ENCODE measurements around the gene SGCE. TPM values are rescaled to one million over a fixed set of nuclear protein-coding genes. Genes with fewer than 3 reads are reported as not detected.

The SGCE gene
- polyA plus RNA-seq, 1 donor: 95.3 TPM

DNA sequence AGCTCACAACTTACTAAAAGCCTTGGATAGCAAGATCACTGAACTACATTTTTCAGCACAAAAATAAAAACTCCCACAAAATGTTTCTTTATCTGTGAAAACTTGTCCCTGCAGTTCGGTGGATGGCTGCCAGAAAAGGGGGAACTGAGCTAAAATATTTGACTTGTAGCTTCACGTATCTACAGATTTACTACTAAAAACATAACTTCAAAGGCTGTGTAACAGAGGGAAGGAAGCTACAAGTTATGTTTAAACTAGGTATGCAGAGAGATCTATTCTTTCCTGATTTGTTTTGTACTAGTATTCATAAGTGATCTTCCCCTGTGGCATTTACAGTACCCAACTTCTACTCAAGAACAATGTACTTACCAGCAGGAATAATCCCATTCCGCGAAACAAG, 25.1 kb downstream of the SGCE start:
- no peak for DNase-seq

DNA sequence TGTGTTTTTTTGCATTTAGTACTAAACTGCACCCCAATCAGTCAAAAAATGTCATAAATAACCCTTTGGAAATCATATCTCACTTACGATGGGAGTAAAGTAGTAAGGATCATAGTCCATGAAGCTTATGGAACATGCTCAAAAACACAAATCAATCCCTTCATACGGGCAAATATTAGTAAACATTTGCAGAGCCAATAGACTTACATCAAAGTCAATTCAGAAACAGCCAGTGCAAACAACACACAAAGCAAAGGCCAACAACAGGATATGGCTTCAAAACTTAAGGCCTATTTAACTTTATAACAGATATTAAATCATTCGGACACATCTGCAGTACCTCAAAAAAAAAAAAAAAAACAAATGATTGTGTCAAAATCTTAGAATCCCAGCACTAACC, 32.1 kb downstream of the SGCE start:
- DNase-seq: no peak

GRCh38 chr7:94621120-94621519, 34.8 kb downstream of the SGCE start:
- DNase-seq: no peak

DNA sequence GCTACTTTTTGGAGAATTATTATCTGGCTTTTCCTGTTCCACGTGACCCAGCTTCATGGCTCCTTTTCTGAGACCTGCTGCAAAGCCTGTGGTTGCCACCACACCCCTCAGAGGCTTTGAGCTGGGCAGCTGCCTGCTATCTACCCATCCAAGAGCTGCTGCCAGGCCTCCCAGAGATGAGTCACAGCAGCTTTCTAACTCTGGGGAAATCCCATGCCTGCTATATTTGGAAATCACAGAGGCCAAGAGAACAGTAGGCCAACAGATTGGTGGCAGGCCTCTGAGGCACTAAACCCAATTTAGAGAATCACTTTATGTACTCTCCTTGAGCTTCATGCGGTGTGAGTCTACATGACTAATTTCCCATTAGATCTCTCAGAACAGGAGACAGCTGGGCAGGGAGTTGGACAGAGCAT, 35.2 kb downstream of the SGCE start:
- no peak for DNase-seq

DNA sequence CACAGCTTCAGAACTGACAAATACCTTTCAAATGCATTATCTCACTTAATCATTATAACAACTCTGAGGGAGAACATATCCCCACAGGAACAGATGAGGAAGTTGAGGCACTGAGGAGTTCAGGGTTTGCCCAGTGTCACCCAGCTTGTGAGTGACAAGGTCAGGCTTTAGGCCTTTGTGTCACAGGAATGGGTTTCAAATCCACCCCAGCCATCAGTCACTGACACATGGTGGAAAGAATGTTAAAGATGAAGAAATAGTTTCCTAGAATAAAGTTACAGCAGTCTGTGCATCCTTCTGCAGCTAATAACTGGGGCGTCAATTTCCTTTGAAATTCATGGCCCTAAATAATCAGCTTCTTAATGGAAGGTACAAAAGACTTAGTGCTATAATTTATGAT, 37.8 kb downstream of the SGCE start:
- DNase-seq: no peak

DNA sequence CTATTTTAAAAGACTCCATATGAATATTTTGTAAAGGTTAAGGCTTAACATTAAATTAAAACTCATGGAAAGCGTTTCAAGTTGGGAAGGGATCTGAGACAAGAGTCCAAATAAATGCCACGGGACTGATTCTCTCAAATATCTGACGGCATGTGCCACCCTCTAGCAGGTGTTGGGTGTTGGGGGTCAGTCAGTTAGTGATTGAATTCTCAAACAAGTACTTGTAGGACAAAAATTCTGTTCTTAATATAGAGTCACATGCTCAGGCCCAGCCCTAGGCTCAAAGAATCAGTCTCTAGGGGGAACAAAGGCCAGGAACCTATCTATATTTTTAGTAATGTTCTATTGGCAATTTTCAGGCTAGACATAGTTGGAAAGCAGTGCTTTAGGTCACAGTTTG, 39.1 kb downstream of the SGCE start:
- DNase-seq: no peak

DNA sequence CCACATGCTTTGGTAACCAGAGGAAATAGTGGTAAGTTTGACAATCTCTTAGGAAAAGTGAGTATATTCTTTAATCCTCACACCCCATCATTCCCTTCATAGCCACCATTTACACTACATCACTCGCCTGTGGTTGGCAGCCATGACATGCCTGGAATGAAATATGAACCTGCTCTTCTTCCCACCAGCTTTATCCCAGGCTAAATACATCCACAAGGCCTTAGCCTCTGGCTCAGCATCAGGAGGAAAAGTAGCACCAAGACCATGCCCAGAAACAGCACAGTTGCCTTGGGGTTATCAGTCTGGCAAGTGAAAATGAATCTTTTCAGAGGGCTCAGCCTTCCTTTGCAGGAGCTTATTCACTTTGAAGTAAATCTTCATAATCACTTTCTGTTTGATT, 40.3 kb downstream of the SGCE start:
- no peak for DNase-seq

DNA sequence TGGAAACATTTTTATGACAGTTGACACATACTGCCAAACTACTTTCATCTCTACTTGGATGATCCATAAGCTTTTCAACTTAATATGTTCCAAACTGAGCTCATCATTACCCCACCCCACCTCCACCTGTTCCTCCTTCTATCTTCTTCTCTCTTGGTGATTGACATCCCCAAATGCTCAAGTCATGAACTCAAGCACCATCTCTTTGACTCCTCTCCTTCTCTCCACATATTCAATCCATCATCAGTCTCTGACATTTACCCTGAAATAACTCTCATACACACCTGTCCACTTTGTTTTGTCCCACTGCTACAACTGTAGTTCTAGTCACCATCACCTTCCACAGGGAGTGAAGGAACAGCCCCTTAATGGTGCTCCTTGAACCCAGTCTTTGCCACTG, 43.3 kb downstream of the SGCE start:
- DNase-seq: no peak

DNA sequence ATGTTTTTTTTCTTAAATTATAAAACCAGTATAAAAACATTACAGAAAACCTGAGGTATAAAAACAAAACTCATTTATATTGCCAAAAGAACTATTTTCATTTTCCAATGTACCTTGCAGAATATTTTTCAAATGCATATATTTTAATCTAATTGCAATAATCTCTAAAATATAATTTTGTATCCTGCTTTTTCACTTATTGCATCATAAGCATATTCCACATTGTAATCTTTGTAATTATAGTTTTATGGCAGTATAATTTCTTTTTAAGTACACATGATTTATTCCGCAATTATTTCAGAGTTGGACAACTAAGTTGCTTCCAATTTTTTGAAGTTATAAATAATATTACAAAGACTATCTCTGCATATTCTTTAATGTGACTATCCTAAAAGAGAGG, 43.7 kb downstream of the SGCE start:
- DNase-seq: no peak

DNA sequence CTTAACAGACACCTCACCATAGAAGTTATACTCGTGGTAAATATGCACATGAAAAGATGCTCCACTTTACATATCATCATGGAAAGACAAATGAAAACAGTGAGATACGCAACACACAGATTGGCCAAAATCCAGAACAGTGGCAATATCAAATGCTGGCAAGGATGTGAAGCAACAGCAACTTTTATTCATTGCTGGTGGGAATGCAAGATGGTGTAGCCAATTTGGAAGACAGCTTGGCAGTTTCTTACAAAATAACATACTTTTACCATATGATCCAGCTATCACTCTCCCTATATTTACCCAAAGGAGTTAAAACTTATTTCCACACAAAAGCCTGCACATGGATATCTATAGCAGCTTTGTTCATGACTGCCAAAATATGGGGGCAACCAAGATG, 46.4 kb downstream of the SGCE start:
- no peak for DNase-seq

- no peak for DNase-seq
Observed at GRCh38 chr7:94605031-94605430, 50.9 kb downstream of the SGCE start.

- DNase-seq: no peak
Observed at GRCh38 chr7:94602181-94602580, 53.8 kb downstream of the SGCE start.

GRCh38 chr7:94600267-94600666, 55.7 kb downstream of the SGCE start:
- no peak for DNase-seq

- no peak for DNase-seq
Observed at GRCh38 chr7:94595717-94596116, 60.2 kb downstream of the SGCE start.

- no peak for DNase-seq
Observed at GRCh38 chr7:94594882-94595281, 61.1 kb downstream of the SGCE start.

- no peak for DNase-seq
Observed at GRCh38 chr7:94591176-94591575, 64.8 kb downstream of the SGCE start.

DNA sequence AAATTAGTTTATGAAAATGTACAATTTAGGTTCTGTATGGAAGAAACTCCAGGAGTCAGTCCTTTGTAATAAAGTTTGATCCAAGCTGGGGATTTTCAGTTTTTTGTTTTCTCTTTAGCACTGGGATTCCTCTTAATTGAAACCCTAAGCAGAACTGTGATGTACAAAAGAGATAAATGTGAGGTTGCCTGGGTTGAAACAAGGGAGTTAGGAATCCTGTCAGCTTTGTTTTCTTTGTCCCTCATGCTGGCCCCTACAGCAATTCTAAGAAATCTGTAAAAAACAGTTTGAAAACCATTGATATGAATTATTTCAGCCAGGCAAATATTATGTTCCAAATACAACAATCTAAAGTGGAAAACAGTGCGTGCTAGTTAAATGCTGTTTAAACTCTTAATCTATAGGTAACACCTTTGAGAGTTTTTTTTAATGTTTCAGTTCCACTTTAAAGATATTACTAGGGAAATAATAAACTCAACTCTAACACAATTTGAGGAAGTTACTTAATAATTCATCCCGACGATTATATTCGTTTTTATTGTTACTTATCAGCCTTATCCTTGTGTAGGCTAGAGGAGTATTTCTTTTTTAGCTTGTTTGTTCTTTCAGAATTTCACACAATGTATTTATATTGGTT, 65.3 kb downstream of the SGCE start:
- DNase-seq: no peak

DNA sequence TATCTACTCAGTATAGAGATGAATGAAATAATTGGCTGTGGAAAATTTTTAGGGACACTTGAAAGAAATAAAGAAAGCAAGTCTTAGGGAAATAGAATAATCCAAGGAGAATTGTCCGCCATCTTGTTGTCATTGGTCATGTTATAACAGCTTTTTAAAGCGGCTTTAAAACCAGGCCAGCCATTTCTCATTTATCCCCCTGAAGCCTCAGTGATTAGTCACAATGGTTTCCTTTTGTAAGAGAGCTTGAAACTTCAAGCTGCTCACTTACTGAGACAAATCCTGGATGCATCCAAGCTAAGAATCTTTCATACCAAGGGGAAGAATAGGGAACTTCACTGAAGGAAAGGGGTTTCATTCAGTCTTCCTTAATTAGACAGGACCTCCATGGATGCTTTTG, 67.9 kb downstream of the SGCE start:
- no peak for DNase-seq

DNA sequence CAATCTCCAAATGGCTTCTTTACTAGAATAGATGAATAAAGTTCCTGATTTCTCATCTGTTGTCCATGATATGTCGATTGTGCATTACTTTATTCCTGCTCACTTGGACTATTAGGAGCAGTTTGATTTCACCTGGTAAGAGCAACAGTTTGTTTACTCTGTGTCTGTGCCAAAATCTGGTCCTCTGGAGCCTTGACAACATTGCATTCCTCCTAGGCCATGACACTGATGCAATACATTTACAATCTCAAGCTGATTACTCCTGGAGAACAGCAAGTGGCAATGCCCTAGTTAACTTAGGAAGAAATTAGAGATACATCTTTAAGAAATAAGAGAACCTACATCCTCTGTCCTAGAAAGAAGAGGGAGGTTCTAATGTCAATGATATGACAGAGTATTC, 71.8 kb downstream of the SGCE start:
- DNase-seq: no peak

DNA sequence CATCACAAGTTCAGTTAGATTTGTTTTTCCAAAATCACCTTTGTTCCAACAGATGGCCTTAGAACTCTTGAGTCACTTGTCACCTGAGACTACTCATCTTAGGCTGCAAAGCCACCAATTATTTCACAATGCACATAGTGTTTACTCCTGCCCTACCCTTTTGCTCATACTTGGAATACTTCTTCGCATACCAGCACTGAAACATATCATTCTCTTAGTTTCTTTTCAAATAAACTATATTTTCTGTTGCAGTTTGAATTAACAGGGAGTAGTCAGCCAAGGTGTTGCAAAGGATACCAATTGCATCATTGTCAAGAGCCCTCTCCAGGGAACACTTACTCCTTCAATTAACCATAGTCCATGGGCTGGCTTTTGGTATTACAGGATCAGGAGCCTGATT, 75.3 kb downstream of the SGCE start:
- no peak for DNase-seq

DNA sequence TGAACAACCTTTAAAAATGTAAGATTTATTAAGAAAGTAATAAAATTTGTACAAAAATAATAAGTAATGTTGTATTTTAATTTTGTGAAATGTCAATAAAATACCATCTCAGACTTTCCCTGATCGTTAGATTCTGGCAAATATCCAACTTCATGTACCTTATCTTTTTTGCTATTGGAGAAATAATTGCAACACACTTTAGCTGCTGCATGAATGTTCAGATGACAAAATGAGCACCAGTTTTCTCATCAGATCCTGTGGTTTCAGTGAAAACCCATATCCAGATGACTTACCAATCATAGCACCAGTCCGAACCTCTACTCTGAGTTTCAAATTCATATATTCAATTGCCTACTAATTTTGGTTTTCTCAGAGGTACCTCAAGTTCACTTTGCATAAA, 76.5 kb downstream of the SGCE start:
- DNase-seq: no peak

DNA sequence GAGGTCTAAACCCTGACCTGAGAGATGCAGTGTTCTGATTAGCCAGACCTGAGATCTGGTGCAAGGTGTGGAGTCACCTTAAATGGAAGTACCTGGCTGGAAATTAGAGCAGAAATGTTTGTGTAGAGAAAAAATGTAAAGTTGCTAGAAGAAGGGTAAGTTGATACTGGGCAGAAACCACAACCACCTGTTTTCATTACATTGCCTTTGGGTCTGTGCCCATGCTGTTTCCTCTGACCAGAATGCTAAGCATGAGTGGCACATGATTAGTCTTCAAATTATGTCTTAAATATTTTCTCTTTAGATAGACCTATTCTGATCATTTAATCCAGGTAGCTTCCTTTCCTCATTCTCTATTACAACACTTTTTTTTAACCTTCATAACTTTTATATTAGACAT, 77.3 kb downstream of the SGCE start:
- no peak for DNase-seq

- DNase-seq: no peak
Observed at GRCh38 chr7:94577357-94577756, 78.6 kb downstream of the SGCE start.

DNA sequence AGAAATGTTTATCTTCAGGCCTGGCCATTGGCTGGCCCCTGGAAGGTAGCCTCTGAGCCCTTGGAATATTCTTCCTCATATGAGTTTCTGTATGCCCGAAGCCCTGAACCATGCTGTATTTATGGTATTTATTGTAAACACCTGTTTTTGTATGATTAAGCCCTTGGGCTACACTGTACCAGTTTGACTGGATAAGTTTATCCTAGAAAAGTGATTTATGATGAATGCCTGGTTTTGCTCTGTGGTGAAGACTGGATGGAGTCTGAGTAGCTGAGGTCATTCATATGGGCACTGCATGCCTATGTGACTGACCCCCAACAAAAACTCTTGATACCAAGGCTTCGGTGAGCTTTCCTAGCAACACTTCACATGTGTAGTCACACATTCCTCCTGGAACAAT, 79.6 kb downstream of the SGCE start:
- DNase-seq: no peak

DNA sequence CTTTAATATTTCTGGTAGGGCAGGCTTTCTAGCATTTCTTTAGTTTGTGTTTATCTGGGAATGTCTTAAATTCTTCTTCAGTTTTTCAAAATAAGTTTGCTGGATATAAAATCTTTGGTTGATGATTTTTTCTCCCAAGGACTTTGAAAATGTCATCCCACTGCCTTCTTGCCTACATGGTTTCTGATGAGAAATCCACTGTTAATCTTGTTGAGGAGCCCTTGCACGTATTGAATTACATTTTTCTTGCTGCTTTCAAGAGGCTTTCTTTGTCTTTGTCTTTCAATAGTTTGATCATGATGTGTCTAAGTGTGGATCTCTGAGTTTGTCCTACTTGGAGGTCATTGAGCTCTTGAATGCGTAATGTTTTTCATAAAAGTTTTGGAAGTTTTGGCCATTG, 80.3 kb downstream of the SGCE start:
- no peak for DNase-seq
